ENCODE measurements around the gene ZNF500.

Gene ZNF500

GRCh38 chr16:4714996-4715395 lies 52.0 kb downstream of the ZNF500 start:
- H3K27me3 ChIP-seq, result no peaks in the 10 kb centered on the region
- no peaks in the 10 kb centered on the region for H3K4me1 ChIP-seq
- peaks cover 18% of the 10 kb centered on the region for H3K36me3 ChIP-seq
- H3K9me3 ChIP-seq, result no peaks in the 10 kb centered on the region
- no peak for DNase-seq
- TF ChIP-seq CTCF (IDR thresholded peaks at IDR 0.05; ENCODE audit: low read depth, low read length), result no peak
- no peak overlapping the region for H3K4me3 ChIP-seq (ENCODE audit: low read depth, low read length)

GRCh38 chr16:4713663-4714501 lies 53.1 kb downstream of the ZNF500 start:
- Histone ChIP-seq H3K9me3 (no peaks in the 10 kb centered on the region), H3K27me3 (no peaks in the 10 kb centered on the region), H3K4me3 (ENCODE audit: low read depth, low read length) (no peak overlapping the region), H3K4me1 (no peaks in the 10 kb centered on the region), H3K36me3 (peaks cover 23% of the 10 kb centered on the region)
- DNase-seq, result no peak
- TF ChIP-seq CTCF (IDR thresholded peaks at IDR 0.05; ENCODE audit: low read depth, low read length), result no peak

- H3K36me3 ChIP-seq, result peaks cover 33% of the 10 kb centered on the region
Observed at GRCh38 chr16:4709481-4709880, 57.5 kb downstream of the ZNF500 start.

GRCh38 chr16:4706871-4707270 lies 60.1 kb downstream of the ZNF500 start:
- no peak for DNase-seq

More at GRCh38 chr16:4709481-4709880, 57.5 kb downstream of the ZNF500 start:
- no peak overlapping the region for H3K4me3 ChIP-seq (ENCODE audit: low read depth, low read length)
- DNase-seq, result no peak
- no peaks in the 10 kb centered on the region for H3K27me3 ChIP-seq
- H3K4me1 ChIP-seq, result no peaks in the 10 kb centered on the region
- H3K9me3 ChIP-seq, result no peaks in the 10 kb centered on the region
- no peak for TF ChIP-seq CTCF (IDR thresholded peaks at IDR 0.05; ENCODE audit: low read depth, low read length)

GRCh38 chr16:4704913-4705312 lies 62.0 kb downstream of the ZNF500 start:
- H3K36me3 ChIP-seq, result peaks cover 51% of the 10 kb centered on the region
- TF ChIP-seq CTCF (IDR thresholded peaks at IDR 0.05; ENCODE audit: low read depth, low read length), result no peak
- no peaks in the 10 kb centered on the region for H3K4me1 ChIP-seq
- no peaks in the 10 kb centered on the region for H3K9me3 ChIP-seq
- H3K4me3 ChIP-seq (ENCODE audit: low read depth, low read length), result no peak overlapping the region
- DNase-seq, result no peak
- no peaks in the 10 kb centered on the region for H3K27me3 ChIP-seq

More at GRCh38 chr16:4706871-4707270, 60.1 kb downstream of the ZNF500 start:
- H3K36me3 ChIP-seq, result peaks cover 39% of the 10 kb centered on the region
- no peak for TF ChIP-seq CTCF (IDR thresholded peaks at IDR 0.05; ENCODE audit: low read depth, low read length)
- no peak overlapping the region for H3K4me3 ChIP-seq (ENCODE audit: low read depth, low read length)
- no peaks in the 10 kb centered on the region for H3K9me3 ChIP-seq
- H3K4me1 ChIP-seq, result no peaks in the 10 kb centered on the region
- no peaks in the 10 kb centered on the region for H3K27me3 ChIP-seq

DNA sequence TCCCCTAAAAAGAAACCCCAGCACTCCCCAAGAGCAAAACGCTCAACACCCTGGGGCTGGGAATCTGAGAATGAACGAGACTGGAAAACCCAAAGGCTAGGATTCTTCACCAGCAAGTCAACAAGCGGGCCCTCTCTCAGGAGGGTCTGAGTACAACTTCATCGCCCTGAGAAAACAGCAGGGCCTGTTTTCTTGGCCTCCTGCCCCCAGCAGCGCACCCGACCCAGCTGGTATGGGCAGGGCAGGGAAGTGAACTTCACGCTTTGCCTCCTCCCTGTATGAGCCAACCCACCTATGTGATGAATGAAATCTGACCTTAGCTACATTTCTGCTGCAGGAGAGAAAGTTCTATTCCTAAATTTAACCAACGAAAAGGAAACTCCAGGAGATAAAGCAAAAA lies 62.5 kb downstream of the ZNF500 start:
- peaks cover 51% of the 10 kb centered on the region for H3K36me3 ChIP-seq
- TF ChIP-seq CTCF (IDR thresholded peaks at IDR 0.05; ENCODE audit: low read depth, low read length), result no peak
- no peak overlapping the region for H3K4me3 ChIP-seq (ENCODE audit: low read depth, low read length)
- H3K9me3 ChIP-seq, result no peaks in the 10 kb centered on the region
- no peak for DNase-seq
- no peaks in the 10 kb centered on the region for H3K4me1 ChIP-seq
- H3K27me3 ChIP-seq, result no peaks in the 10 kb centered on the region
